ENCODE results near the gene KDM4B. TPM values are rescaled to one million over a fixed set of nuclear protein-coding genes. Genes with fewer than 3 reads are reported as not detected.
A peak's percentile ranks its signal among the peaks of the same experiment; 100 is the strongest.

The KDM4B gene
- total RNA-seq, 2 experiments from 2014 or later: 44.9 to 47.0 TPM

GRCh38 chr19:5074407-5074806 is 105.5 kb downstream of the KDM4B start:
- ChIA-PET CTCF (interaction anchor here (0.7 to 1.9 kb wide), 2 partner anchors 44 to 65 kb away, joined by 3 to 6 read pairs; no protein-coding TSS in a partner anchor), POLR2A (no interaction called here)
- Mint-ChIP-seq H3K36me3 (ENCODE audit: low read depth) (peaks cover 10% of the 10 kb centered on the region), H3K4me1 (ENCODE audit: low read depth) (peaks cover 55% of the 10 kb centered on the region), H3K9me3 (ENCODE audit: insufficient read depth) (no peaks in the 10 kb centered on the region), H3K27me3 (ENCODE audit: low read depth) (no peaks in the 10 kb centered on the region), H3K4me3 (peak overlapping the region; percentile 12), H3K27ac (peak overlapping the region; percentile 34)
- DNase-seq: no peak
- no peak for ATAC-seq

GRCh38 chr19:5074830-5075394 is 106.0 kb downstream of the KDM4B start:
- CTCF ChIA-PET: interaction anchor here (0.7 to 1.9 kb wide), 2 partner anchors 44 to 64 kb away, joined by 3 to 6 read pairs; no protein-coding TSS in a partner anchor
- Mint-ChIP-seq H3K9me3 (ENCODE audit: insufficient read depth) (no peaks in the 10 kb centered on the region), H3K27me3 (ENCODE audit: low read depth) (no peaks in the 10 kb centered on the region), H3K4me3 (peak overlapping the region; percentile 54), H3K27ac (peak overlapping the region; percentile 91), H3K36me3 (ENCODE audit: low read depth) (peaks cover 10% of the 10 kb centered on the region), H3K4me1 (ENCODE audit: low read depth) (peaks cover 55% of the 10 kb centered on the region)
- DNase-seq: no peak
- POLR2A ChIA-PET: interaction anchor here (1.2 kb wide), 1 partner anchor 56 kb away, joined by 3 read pairs; no protein-coding TSS in a partner anchor
- ATAC-seq: peak; percentile 25

- DNase-seq: peak; percentile 78
- H3K36me3 Mint-ChIP-seq (ENCODE audit: low read depth): peaks cover 11% of the 10 kb centered on the region
- H3K9me3 Mint-ChIP-seq (ENCODE audit: insufficient read depth): no peaks in the 10 kb centered on the region
- CTCF ChIA-PET: interaction anchor here (1.9 kb wide), 1 partner anchor 63 kb away, joined by 6 read pairs; no protein-coding TSS in a partner anchor
- H3K4me1 Mint-ChIP-seq (ENCODE audit: low read depth): peaks cover 55% of the 10 kb centered on the region
- peak overlapping the region; percentile 91 for H3K27ac Mint-ChIP-seq
- peak overlapping the region; percentile 54 for H3K4me3 Mint-ChIP-seq
- H3K27me3 Mint-ChIP-seq (ENCODE audit: low read depth): no peaks in the 10 kb centered on the region
- POLR2A ChIA-PET: interaction anchor here (0.6 to 1.2 kb wide), 2 partner anchors 56 to 254 kb away, joined by 3 read pairs; no protein-coding TSS in a partner anchor
- peak; percentile 84 for ATAC-seq
Measured at GRCh38 chr19:5075597-5075996, 106.7 kb downstream of the KDM4B start.

DNA sequence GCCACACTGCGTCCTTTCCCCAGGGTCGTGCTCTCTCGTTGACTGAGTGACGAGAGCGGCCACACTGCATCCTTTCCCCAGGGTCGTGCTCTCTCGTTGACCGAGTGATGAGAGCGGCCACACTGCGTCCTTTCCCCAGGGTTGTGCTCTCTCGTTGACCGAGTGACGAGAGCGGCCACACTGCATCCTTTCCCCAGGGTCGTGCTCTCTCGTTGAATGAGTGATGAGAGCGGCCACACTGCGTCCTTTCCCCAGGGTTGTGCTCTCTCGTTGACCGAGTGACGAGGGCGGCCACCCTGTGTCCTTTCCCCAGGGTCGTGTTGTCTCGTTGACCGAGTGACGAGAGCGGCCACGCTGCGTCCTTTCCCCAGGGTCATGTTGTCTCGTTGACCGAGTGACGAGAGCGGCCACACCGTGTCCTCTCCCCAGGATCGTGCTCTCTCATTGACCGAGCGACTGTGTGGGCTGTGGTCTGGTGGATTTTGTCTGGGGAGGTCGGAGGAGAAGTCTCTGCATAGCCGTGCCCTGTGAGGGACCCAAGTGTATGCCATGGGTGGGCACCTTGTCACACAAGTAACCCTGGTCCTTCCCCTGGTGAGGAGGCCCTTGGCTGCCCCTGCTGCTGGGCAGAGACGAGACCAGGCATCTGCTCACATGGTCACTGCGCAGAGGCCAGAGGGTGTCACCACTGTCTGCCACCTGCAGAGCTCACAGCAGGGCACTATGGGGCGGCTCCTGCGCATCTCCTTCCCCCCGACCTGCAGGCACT is 107.7 kb downstream of the KDM4B start:
- POLR2A ChIA-PET: no interaction called here

DNA sequence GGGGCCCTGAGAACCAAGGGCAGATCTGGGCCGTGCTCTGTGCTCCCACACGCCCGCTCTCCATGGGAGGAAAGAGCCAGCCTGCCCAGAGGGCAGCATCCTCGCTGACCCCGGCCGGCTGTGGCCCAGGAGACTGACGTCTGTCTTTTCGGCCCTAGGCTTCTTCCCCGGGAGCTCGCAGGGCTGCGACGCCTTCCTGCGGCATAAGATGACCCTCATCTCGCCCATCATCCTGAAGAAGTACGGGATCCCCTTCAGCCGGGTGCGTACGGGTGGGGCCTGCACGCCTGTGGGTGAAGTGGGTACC is 108.2 kb downstream of the KDM4B start:
- H3K4me3 Mint-ChIP-seq: no peak overlapping the region
- peak overlapping the region; percentile 64 for H3K27ac Mint-ChIP-seq
- peaks cover 15% of the 10 kb centered on the region for H3K36me3 Mint-ChIP-seq (ENCODE audit: low read depth)
- ATAC-seq: no peak
- no peak for DNase-seq
- H3K27me3 Mint-ChIP-seq (ENCODE audit: low read depth): no peaks in the 10 kb centered on the region
- peaks cover 52% of the 10 kb centered on the region for H3K4me1 Mint-ChIP-seq (ENCODE audit: low read depth)
- H3K9me3 Mint-ChIP-seq (ENCODE audit: insufficient read depth): no peaks in the 10 kb centered on the region
- ChIA-PET POLR2A (no interaction called here), CTCF (no interaction called here)

More for the DNA sequence above, 107.7 kb downstream of the KDM4B start:
- no peak for DNase-seq
- no peaks in the 10 kb centered on the region for H3K9me3 Mint-ChIP-seq (ENCODE audit: insufficient read depth)
- no peak for ATAC-seq
- no peak overlapping the region for H3K4me3 Mint-ChIP-seq
- peak overlapping the region; percentile 64 for H3K27ac Mint-ChIP-seq
- H3K27me3 Mint-ChIP-seq (ENCODE audit: low read depth): no peaks in the 10 kb centered on the region
- peaks cover 52% of the 10 kb centered on the region for H3K4me1 Mint-ChIP-seq (ENCODE audit: low read depth)
- CTCF ChIA-PET: no interaction called here
- peaks cover 15% of the 10 kb centered on the region for H3K36me3 Mint-ChIP-seq (ENCODE audit: low read depth)

DNA sequence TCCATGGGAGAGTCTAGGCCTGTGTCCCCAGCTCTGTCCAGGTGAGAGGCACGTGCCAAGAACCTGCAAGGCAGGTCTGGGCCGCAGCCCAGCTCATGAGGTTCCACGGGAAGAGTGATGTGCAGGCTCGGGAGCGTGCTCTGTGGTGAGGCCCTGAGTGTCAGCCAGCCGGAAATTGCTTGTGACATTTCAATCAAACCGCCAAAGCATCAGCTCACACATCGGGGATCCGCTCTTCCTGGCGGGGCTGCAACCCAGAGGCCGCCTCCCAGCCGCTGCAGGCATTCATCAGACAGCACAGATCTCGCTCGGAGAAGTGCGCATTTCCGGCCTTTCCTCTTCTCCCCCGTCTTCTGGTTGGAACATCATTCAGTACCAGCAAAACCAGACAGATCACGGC is 109.3 kb downstream of the KDM4B start:
- Mint-ChIP-seq H3K27ac (peak overlapping the region; percentile 43), H3K9me3 (ENCODE audit: insufficient read depth) (no peaks in the 10 kb centered on the region)
- CTCF ChIA-PET: no interaction called here

DNA sequence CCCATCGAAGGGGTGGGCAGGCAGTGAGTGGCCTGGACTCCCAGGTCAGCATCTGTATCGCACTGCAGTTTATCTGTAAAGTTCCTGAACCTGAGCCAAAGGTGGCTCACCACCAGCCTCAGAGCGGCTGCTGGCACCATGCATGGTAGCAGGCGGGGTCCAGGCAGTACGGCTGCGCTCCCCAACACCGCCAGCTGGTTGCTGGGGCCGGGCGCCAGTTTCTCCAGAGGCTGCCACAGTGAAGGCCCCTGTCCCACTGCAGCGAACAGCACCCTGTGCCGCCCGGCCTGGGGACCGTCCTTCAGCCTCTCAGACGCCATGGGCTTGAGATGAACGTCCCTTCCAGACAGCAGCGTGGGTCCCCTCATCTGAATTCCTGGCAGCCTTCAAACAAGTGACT is 109.8 kb downstream of the KDM4B start:
- Mint-ChIP-seq H3K9me3 (ENCODE audit: insufficient read depth) (no peaks in the 10 kb centered on the region), H3K4me3 (no peak overlapping the region), H3K27me3 (ENCODE audit: low read depth) (no peaks in the 10 kb centered on the region), H3K4me1 (ENCODE audit: low read depth) (peaks cover 42% of the 10 kb centered on the region), H3K36me3 (ENCODE audit: low read depth) (peaks cover 12% of the 10 kb centered on the region), H3K27ac (peak overlapping the region; percentile 28)
- ATAC-seq: no peak
- no peak for DNase-seq
- POLR2A ChIA-PET: no interaction called here
- CTCF ChIA-PET: no interaction called here

More for the DNA sequence above, 109.3 kb downstream of the KDM4B start:
- Mint-ChIP-seq H3K4me1 (ENCODE audit: low read depth) (peaks cover 46% of the 10 kb centered on the region), H3K36me3 (ENCODE audit: low read depth) (peaks cover 13% of the 10 kb centered on the region), H3K27me3 (ENCODE audit: low read depth) (no peaks in the 10 kb centered on the region), H3K4me3 (no peak overlapping the region)
- POLR2A ChIA-PET: no interaction called here
- DNase-seq: no peak
- ATAC-seq: no peak

GRCh38 chr19:5079071-5079774 is 110.3 kb downstream of the KDM4B start:
- DNase-seq: no peak
- Mint-ChIP-seq H3K36me3 (ENCODE audit: low read depth) (peaks cover 10% of the 10 kb centered on the region), H3K9me3 (ENCODE audit: insufficient read depth) (no peaks in the 10 kb centered on the region), H3K4me3 (no peak overlapping the region), H3K27me3 (ENCODE audit: low read depth) (no peaks in the 10 kb centered on the region), H3K4me1 (ENCODE audit: low read depth) (peaks cover 36% of the 10 kb centered on the region), H3K27ac (peak overlapping the region; percentile 46)
- CTCF ChIA-PET: interaction anchor here (0.7 kb wide), 1 partner anchor 110 kb away, joined by 3 read pairs; no protein-coding TSS in a partner anchor
- ATAC-seq: no peak
- POLR2A ChIA-PET: interaction anchor here (0.9 kb wide), 1 partner anchor 29 kb away, joined by 3 read pairs; no protein-coding TSS in a partner anchor

DNA sequence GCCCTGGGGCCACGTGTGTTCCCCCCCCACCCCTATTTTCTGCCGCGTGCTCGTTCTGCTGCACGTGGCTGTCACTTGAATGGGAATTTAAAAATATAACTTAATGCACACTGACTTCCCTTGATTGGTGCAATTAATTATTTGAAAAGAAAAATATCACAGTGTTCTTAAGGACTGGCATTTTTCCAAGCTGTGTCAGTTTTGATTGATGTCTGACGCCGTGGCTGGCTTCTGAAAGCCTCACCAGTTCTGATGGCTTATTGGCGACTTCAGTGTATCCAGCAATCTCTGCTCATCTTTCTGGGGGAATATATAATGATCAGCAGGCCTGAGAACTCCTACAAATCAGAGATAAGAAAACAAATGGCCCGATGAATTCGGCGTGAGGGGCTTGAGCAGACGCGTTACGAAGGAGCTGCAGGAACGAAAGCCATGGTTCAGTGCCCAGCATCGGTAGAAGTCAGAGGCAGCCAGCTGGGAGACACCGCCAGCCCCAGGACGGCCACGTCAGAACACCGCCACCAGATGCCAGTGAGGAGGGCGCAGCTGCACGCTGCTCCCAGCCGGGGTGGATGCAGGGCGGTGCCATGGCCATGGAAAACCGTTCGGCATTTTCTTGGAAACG is 111.2 kb downstream of the KDM4B start:
- ChIA-PET POLR2A (interaction anchor here (0.7 to 0.9 kb wide), 2 partner anchors 30 to 67 kb away, joined by 3 read pairs; no protein-coding TSS in a partner anchor), CTCF (no interaction called here)
- Mint-ChIP-seq H3K36me3 (ENCODE audit: low read depth) (peaks cover 8% of the 10 kb centered on the region), H3K4me3 (no peak overlapping the region), H3K27ac (no peak overlapping the region), H3K9me3 (ENCODE audit: insufficient read depth) (no peaks in the 10 kb centered on the region), H3K4me1 (ENCODE audit: low read depth) (peaks cover 27% of the 10 kb centered on the region), H3K27me3 (ENCODE audit: low read depth) (no peaks in the 10 kb centered on the region)
- ATAC-seq (no peak), DNase-seq (no peak)

GRCh38 chr19:5080809-5081208 is 111.9 kb downstream of the KDM4B start:
- ATAC-seq (no peak), DNase-seq (no peak)
- ChIA-PET CTCF (no interaction called here), POLR2A (no interaction called here)
- Mint-ChIP-seq H3K27ac (no peak overlapping the region), H3K27me3 (ENCODE audit: low read depth) (no peaks in the 10 kb centered on the region), H3K4me1 (ENCODE audit: low read depth) (peaks cover 20% of the 10 kb centered on the region), H3K36me3 (ENCODE audit: low read depth) (peaks cover 8% of the 10 kb centered on the region), H3K4me3 (no peak overlapping the region), H3K9me3 (ENCODE audit: insufficient read depth) (no peaks in the 10 kb centered on the region)

GRCh38 chr19:5081443-5082161 is 112.7 kb downstream of the KDM4B start:
- ChIA-PET POLR2A (no interaction called here), CTCF (no interaction called here)
- ATAC-seq: no peak
- peaks cover 17% of the 10 kb centered on the region for H3K4me1 Mint-ChIP-seq (ENCODE audit: low read depth)
- no peaks in the 10 kb centered on the region for H3K27me3 Mint-ChIP-seq (ENCODE audit: low read depth)
- peaks cover 8% of the 10 kb centered on the region for H3K36me3 Mint-ChIP-seq (ENCODE audit: low read depth)
- H3K9me3 Mint-ChIP-seq (ENCODE audit: insufficient read depth): no peaks in the 10 kb centered on the region
- DNase-seq: no peak
- no peak overlapping the region for H3K4me3 Mint-ChIP-seq
- H3K27ac Mint-ChIP-seq: no peak overlapping the region
